IMR-90 (cell line): ENCODE results near the gene RIT1. TPM values are rescaled to one million over a fixed set of nuclear protein-coding genes. Genes with fewer than 3 reads are reported as not detected.

Experiments
- ATAC-seq: fragments of 200-7000 bp; cut with Tn5 transposase; 2 replicates; pipeline ENCODE4 v1.9.1; 2020; ENCODE audit warnings: low read depth, mild to moderate bottlenecking, moderate library complexity
- BruUV-seq: library from RNA; stranded (reverse); fragments of 400-500 nt; replicated peaks from 2 replicates; lab custom pipeline; 2021; lab: Mats Ljungman, UMichigan
- CTCF ChIA-PET: fragments of 300-600 bp; formaldehyde crosslinking; extraction: SDS; loops from one replicate; lab custom pipeline; 2021; ENCODE audit warnings: antibody characterized with exemption; lab: Yijun Ruan, JAX
- POLR2A ChIA-PET: fragments of 300-600 bp; sonication (Branson Sonifier 250); formaldehyde crosslinking; loops from one replicate; lab custom pipeline; 2022; ENCODE audit warnings: antibody characterized with exemption; ENCODE audit not compliant: unreplicated experiment; lab: Charles Lee
- DNase-seq: peaks from one replicate; pipeline ENCODE4 v3.0.0; 2013
- H2AFZ ChIP-seq: replicated peaks from 2 replicates; pipeline ENCODE3; 2013; ENCODE audit warnings: low read length, mild to moderate bottlenecking; ENCODE audit not compliant: poor library complexity
- H2AK5ac ChIP-seq: 2 replicates; pipeline ENCODE4 v1.6.1; 2013; ENCODE audit warnings: low read depth, low read length, inconsistent platforms
- H2AK9ac ChIP-seq: replicated peaks from 2 replicates; pipeline ENCODE3; 2013; ENCODE audit warnings: mild to moderate bottlenecking, low read depth, low read length, moderate library complexity; ENCODE audit not compliant: poor library complexity
- H2BK120ac ChIP-seq: 2 replicates; pipeline ENCODE4 v1.6.1; 2013; ENCODE audit warnings: low read depth, low read length, inconsistent platforms
- H2BK15ac ChIP-seq: 3 replicates; pipeline ENCODE4 v1.6.1; 2013; ENCODE audit warnings: low read depth, low read length, inconsistent platforms
- H2BK20ac ChIP-seq: 2 replicates; pipeline ENCODE4 v1.6.1; 2013; ENCODE audit warnings: low read depth, mild to moderate bottlenecking, inconsistent platforms, low read length, moderate library complexity
- H2BK5ac ChIP-seq: 2 replicates; pipeline ENCODE4 v1.6.1; 2013; ENCODE audit warnings: mild to moderate bottlenecking, low read depth, low read length, inconsistent platforms; ENCODE audit not compliant: poor library complexity, severe bottlenecking
- H3K14ac ChIP-seq: replicated peaks from 2 replicates; pipeline ENCODE4 v1.6.1; 2013; ENCODE audit warnings: low read depth, low read length, inconsistent platforms
- H3K18ac ChIP-seq: 2 replicates; pipeline ENCODE4 v1.6.1; 2013; ENCODE audit warnings: low read depth, low read length, control low read depth
- H3K23ac ChIP-seq: 2 replicates; pipeline ENCODE4 v1.6.1; 2013; ENCODE audit warnings: low read depth, low read length, inconsistent platforms
- H3K27ac ChIP-seq: 2 replicates; pipeline ENCODE4 v1.5.1; 2013; ENCODE audit warnings: mild to moderate bottlenecking, control low read depth, low read length; ENCODE audit not compliant: insufficient read depth
- H3K27me3 ChIP-seq: 2 replicates; pipeline ENCODE4 v1.6.1; 2013; ENCODE audit warnings: low read length; ENCODE audit not compliant: control insufficient read depth, insufficient read depth
- H3K36me3 ChIP-seq: 2 replicates; pipeline ENCODE4 v1.6.1; 2013; ENCODE audit warnings: low read length, mixed read lengths; ENCODE audit not compliant: control insufficient read depth, insufficient read depth
- H3K4ac ChIP-seq: 2 replicates; pipeline ENCODE4 v1.6.1; 2013; ENCODE audit warnings: low read depth, low read length, inconsistent platforms
- H3K4me1 ChIP-seq: 2 replicates; pipeline ENCODE4 v1.6.1; 2013; ENCODE audit warnings: low read length, mixed read lengths; ENCODE audit not compliant: control insufficient read depth, insufficient read depth
- H3K4me2 ChIP-seq: 2 replicates; pipeline ENCODE4 v1.6.1; 2013; ENCODE audit warnings: low read depth, mild to moderate bottlenecking, control low read depth, low read length, moderate library complexity
- H3K4me3 ChIP-seq: 2 replicates; pipeline ENCODE4 v1.5.1; 2013; ENCODE audit warnings: low read depth, mild to moderate bottlenecking, control low read depth, low read length, moderate library complexity; ENCODE audit not compliant: insufficient read depth
- H3K56ac ChIP-seq: 2 replicates; pipeline ENCODE4 v1.6.1; 2013; ENCODE audit warnings: low read length, inconsistent platforms; ENCODE audit not compliant: insufficient read depth; ENCODE audit errors: extremely low read depth
- H3K79me1 ChIP-seq, 2 experiments: 2 replicates each; pipeline ENCODE4 v1.6.1; 2013; ENCODE audit warnings: low read length in 2 of 2, inconsistent platforms in 1 of 2, low read depth in 1 of 2
- H3K9ac ChIP-seq: 2 replicates; pipeline ENCODE4 v1.6.1; 2013; ENCODE audit warnings: low read depth, low read length, control low read depth
- H3K9me1 ChIP-seq: 2 replicates; pipeline ENCODE4 v1.6.1; 2013; ENCODE audit warnings: low read length, inconsistent platforms; ENCODE audit not compliant: insufficient read depth
- H3K9me3 ChIP-seq: 2 replicates; pipeline ENCODE4 v1.6.1; 2013; ENCODE audit warnings: low read length; ENCODE audit not compliant: control insufficient read depth, insufficient read depth
- H4K20me1 ChIP-seq: 2 replicates; pipeline ENCODE4 v1.6.1; 2013; ENCODE audit warnings: low read length, inconsistent platforms; ENCODE audit not compliant: insufficient read depth
- H4K5ac ChIP-seq: 2 replicates; pipeline ENCODE4 v1.6.1; 2013; ENCODE audit warnings: mild to moderate bottlenecking, low read depth, low read length, control low read depth
- H4K8ac ChIP-seq, 2 experiments: 2 replicates each; pipeline ENCODE4 v1.6.1; 2013; ENCODE audit warnings: low read depth in 2 of 2, low read length in 2 of 2, control low read depth in 1 of 2, inconsistent platforms in 1 of 2
- H4K91ac ChIP-seq: 2 replicates; pipeline ENCODE4 v1.6.1; 2013; ENCODE audit warnings: low read depth, low read length, inconsistent platforms; ENCODE audit not compliant: insufficient read depth
- BHLHE40 ChIP-seq: fragments of 150-350 bp; IDR thresholded peaks from 2 replicates; pipeline ENCODE4 v1.6.1; 2016; ENCODE audit warnings: mild to moderate bottlenecking, low read depth, low read length
- CEBPB ChIP-seq: IDR thresholded peaks from 2 replicates; pipeline ENCODE4 v1.6.1; 2012; ENCODE audit warnings: low read depth, low read length, improper control_type of control experiment
- FOS ChIP-seq: fragments of 150-350 bp; IDR thresholded peaks from 2 replicates; pipeline ENCODE4 v1.6.1; 2016; ENCODE audit warnings: low read depth, low read length
- MAFK ChIP-seq: IDR thresholded peaks from 2 replicates; pipeline ENCODE4 v1.6.1; 2012; ENCODE audit warnings: low read depth, low read length, improper control_type of control experiment
- MAZ ChIP-seq: IDR thresholded peaks from 2 replicates; pipeline ENCODE4 v1.6.1; 2012; ENCODE audit warnings: low read depth, mild to moderate bottlenecking, low read length, improper control_type of control experiment, moderate library complexity, borderline replicate concordance
- POLR2A ChIP-seq: IDR thresholded peaks from 2 replicates; pipeline ENCODE4 v1.6.1; 2012; ENCODE audit warnings: mild to moderate bottlenecking, low read depth, low read length
- RCOR1 ChIP-seq: IDR thresholded peaks from 2 replicates; pipeline ENCODE4 v1.6.1; 2012; ENCODE audit warnings: mild to moderate bottlenecking, low read length, improper control_type of control experiment; ENCODE audit not compliant: insufficient replicate concordance
- RFX5 ChIP-seq: IDR thresholded peaks from 2 replicates; pipeline ENCODE4 v1.8.0; 2012; ENCODE audit warnings: low read depth, mild to moderate bottlenecking, low read length, moderate library complexity
- SMC3 ChIP-seq: fragments of 150-350 bp; IDR thresholded peaks from 2 replicates; pipeline ENCODE4 v1.6.1; 2016; ENCODE audit warnings: low read depth, mild to moderate bottlenecking, antibody characterized with exemption, low read length, moderate library complexity
- WGBS, 2 experiments: methylation state at CpG; one replicate each; pipeline versions ENCODE4 v1.1.5 to v1.1.7; 2013; ENCODE audit warnings: missing lambda C conversion rate in 2 of 2; ENCODE audit not compliant: insufficient read length in 1 of 2; ENCODE audit errors: extremely low coverage in 2 of 2; 5-methylcytosine and 5-hydroxymethylcytosine counted together
- dilution Hi-C: fragments of 300-500 bp; cut with HindIII; formaldehyde crosslinking; loops from one replicate; pipeline ENCODE4 v1.14.3; 2018; ENCODE audit warnings: low sequenced_read_pairs; ENCODE audit not compliant: unreplicated experiment
- in situ Hi-C: fragments of 300-500 bp; cut with MboI; formaldehyde crosslinking; loops from 3 replicates; pipeline ENCODE4 v1.14.3; 2019; ENCODE audit warnings: low sequenced_read_pairs, inconsistent platforms, mixed read lengths
- intact Hi-C: fragments of 100-400 bp; cut with micrococcal nuclease; formaldehyde crosslinking; loops from 2 replicates; pipeline ENCODE4 v1.10.0; 2022
- polyA plus RNA-seq, 3 experiments: library from polyadenylated mRNA; depleted of rRNA; stranded (reverse); fragments of >200 nt; gene quantifications; 2 replicates each; pipeline ENCODE4 v1.2.3, GENCODE V29; 2012; ENCODE audit warnings: low replicate concordance in 1 of 3
- total RNA-seq: library from RNA; depleted of rRNA; stranded (reverse); fragments of >200 nt; gene quantifications from 2 replicates; pipeline ENCODE4 v1.2.3, GENCODE V29; 2012

Gene RIT1
- total and polyA plus RNA-seq, 2 of the 4 experiments (the other 2 are of a cell fraction) = 29.6 to 46.8 TPM

- H2AK5ac ChIP-seq = no peak overlapping the region
- H4K91ac ChIP-seq = no peak overlapping the region
- peaks cover 30% of the 10 kb centered on the region; the same call in 1 of the 2 replicates for H4K20me1 ChIP-seq
- in situ Hi-C loops = no loop called here
- H3K27me3 ChIP-seq = no peaks in the 10 kb centered on the region
- ChIA-PET POLR2A (no interaction called here), CTCF (no interaction called here)
- no peak overlapping the region for H3K4me2 ChIP-seq
- H3K4ac ChIP-seq = no peak overlapping the region
- H3K56ac ChIP-seq = no peak overlapping the region
- H3K9me1 ChIP-seq = peaks cover 11% of the 10 kb centered on the region; the same call in 1 of the 2 replicates
- DNase-seq (no peak), ATAC-seq (no peak)
- TF ChIP-seq SMC3 (no peak), RFX5 (no peak), BHLHE40 (no peak), FOS (no peak), POLR2A (no peak), RCOR1 (no peak), MAZ (no peak), CEBPB (no peak), MAFK (no peak)
- H3K23ac ChIP-seq = no peak overlapping the region
- peaks cover 35 to 54% of the 10 kb centered on the region in 2 experiments for H3K79me1 ChIP-seq
- no TSS peak for BruUV-seq
- H3K4me1 ChIP-seq = no peaks in the 10 kb centered on the region
- no peak overlapping the region for H3K4me3 ChIP-seq
- no peak overlapping the region for H2BK15ac ChIP-seq
- H2BK5ac ChIP-seq = no peak overlapping the region
- no peak overlapping the region for H3K27ac ChIP-seq
- H3K36me3 ChIP-seq = peaks cover 82% of the 10 kb centered on the region
- no peak overlapping the region for H3K9ac ChIP-seq
- dilution Hi-C loops = no loop called here
- intact Hi-C loops = no loop called here
- no peak overlapping the region for H2AFZ ChIP-seq
- no peak overlapping the region for H3K18ac ChIP-seq
- no peak overlapping the region for H4K8ac ChIP-seq
- no peak overlapping the region for H2BK120ac ChIP-seq
- no peaks in the 10 kb centered on the region for H3K9me3 ChIP-seq
- no peak overlapping the region for H3K14ac ChIP-seq
- WGBS, 2 experiments = 99% methylated on average over 17 of the region's 27 CpGs; no CpG with 5 or more reads in 1 of the 2 experiments
- H4K5ac ChIP-seq = no peak overlapping the region
- H2AK9ac ChIP-seq = no peak overlapping the region
- no peak overlapping the region for H2BK20ac ChIP-seq
Observed at GRCh38 chr1:155950829-155951228, 39.7 kb upstream of the RIT1 start.
